Gastrocnemius medialis (tissue), 4 donors: ENCODE results near the gene UROC1.

Source experiments
- POLR2A ChIP-seq, 2 donors: fragments of 450-650 bp; IDR thresholded peaks; one replicate each; pipeline ENCODE4 v1.6.1; 2017; ENCODE audit warnings: antibody characterized with exemption in 2 of 2, mild to moderate bottlenecking in 2 of 2, moderate library complexity in 2 of 2
- TF ChIP-seq, protein P1 (sequence below), 5 experiments: fragments of 450-650 bp in 3 of 5; fragments of 200-600 bp in 2 of 5; sonication (generic) in 2 of 5; IDR thresholded peaks in 4 of 5; conservative IDR thresholded peaks in 1 of 5; 1 replicate in 4 of 5; 2 replicates in 1 of 5; pipeline ENCODE4 v1.5.1; 2016 to 2019; ENCODE audit warnings: antibody characterized with exemption in 5 of 5, mild to moderate bottlenecking in 3 of 5, moderate library complexity in 3 of 5

DNA sequence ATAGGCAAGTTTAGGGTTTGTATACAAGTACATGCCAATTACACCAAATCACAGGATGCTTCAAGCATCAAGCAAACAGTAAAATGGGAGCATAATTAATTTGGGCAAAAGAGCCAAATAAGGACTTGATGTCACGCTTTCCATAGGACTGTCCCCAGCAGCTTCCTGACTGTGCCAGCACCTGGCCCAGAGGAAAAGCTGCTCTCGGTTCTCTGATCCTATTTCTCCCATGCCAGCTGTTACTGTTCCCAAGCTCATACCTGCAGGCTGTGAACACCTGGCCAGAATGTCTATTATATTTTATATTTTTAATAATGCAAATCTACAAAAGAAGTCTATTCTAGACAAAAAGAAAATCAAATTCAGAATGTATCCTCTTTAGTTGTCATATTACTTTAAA lies 54.1 kb downstream of the UROC1 start:
- TF ChIP-seq POLR2A (IDR thresholded peaks at IDR 0.05) = no peak
- TF ChIP-seq, protein P1, sequence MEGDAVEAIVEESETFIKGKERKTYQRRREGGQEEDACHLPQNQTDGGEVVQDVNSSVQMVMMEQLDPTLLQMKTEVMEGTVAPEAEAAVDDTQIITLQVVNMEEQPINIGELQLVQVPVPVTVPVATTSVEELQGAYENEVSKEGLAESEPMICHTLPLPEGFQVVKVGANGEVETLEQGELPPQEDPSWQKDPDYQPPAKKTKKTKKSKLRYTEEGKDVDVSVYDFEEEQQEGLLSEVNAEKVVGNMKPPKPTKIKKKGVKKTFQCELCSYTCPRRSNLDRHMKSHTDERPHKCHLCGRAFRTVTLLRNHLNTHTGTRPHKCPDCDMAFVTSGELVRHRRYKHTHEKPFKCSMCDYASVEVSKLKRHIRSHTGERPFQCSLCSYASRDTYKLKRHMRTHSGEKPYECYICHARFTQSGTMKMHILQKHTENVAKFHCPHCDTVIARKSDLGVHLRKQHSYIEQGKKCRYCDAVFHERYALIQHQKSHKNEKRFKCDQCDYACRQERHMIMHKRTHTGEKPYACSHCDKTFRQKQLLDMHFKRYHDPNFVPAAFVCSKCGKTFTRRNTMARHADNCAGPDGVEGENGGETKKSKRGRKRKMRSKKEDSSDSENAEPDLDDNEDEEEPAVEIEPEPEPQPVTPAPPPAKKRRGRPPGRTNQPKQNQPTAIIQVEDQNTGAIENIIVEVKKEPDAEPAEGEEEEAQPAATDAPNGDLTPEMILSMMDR (IDR thresholded peaks at IDR 0.05 in 4 of 5, conservative IDR thresholded peaks at IDR 0.05 in 1 of 5) = no peak
